Measurements from ENCODE around the gene NXPE1. TPM values are rescaled to one million over a fixed set of nuclear protein-coding genes. Genes with fewer than 3 reads are reported as not detected.

Gene NXPE1
- total RNA-seq, 2 experiments from 2014 or later = not detected

GRCh38 chr11:114594703-114595102 lies 35.0 kb upstream of the NXPE1 start:
- H3K36me3 Mint-ChIP-seq = no peaks in the 10 kb centered on the region
- H3K4me3 Mint-ChIP-seq = no peak overlapping the region
- peaks cover 2% of the 10 kb centered on the region for H3K27me3 Mint-ChIP-seq
- no peaks in the 10 kb centered on the region for H3K4me1 Mint-ChIP-seq
- DNase-seq (no peak), ATAC-seq (ENCODE audit: low read depth) (no peak)
- H3K27ac Mint-ChIP-seq = no peak overlapping the region
- POLR2A ChIA-PET = no interaction called here
- no peaks in the 10 kb centered on the region for H3K9me3 Mint-ChIP-seq

- H3K36me3 Mint-ChIP-seq = no peaks in the 10 kb centered on the region
- H3K4me1 Mint-ChIP-seq = no peaks in the 10 kb centered on the region
- DNase-seq (no peak), ATAC-seq (ENCODE audit: low read depth) (no peak)
- POLR2A ChIA-PET = no interaction called here
- H3K27ac Mint-ChIP-seq = no peak overlapping the region
- H3K4me3 Mint-ChIP-seq = no peak overlapping the region
- H3K9me3 Mint-ChIP-seq = peaks cover 16% of the 10 kb centered on the region
- no peaks in the 10 kb centered on the region for H3K27me3 Mint-ChIP-seq
Observed at GRCh38 chr11:114587398-114587953, 27.8 kb upstream of the NXPE1 start.

GRCh38 chr11:114586797-114587196 lies 27.1 kb upstream of the NXPE1 start:
- Mint-ChIP-seq H3K4me1 (no peaks in the 10 kb centered on the region), H3K27me3 (no peaks in the 10 kb centered on the region), H3K36me3 (no peaks in the 10 kb centered on the region), H3K4me3 (no peak overlapping the region), H3K9me3 (peaks cover 16% of the 10 kb centered on the region), H3K27ac (no peak overlapping the region)
- ATAC-seq (ENCODE audit: low read depth) (no peak), DNase-seq (no peak)
- POLR2A ChIA-PET = no interaction called here

GRCh38 chr11:114571712-114572111 lies 12.0 kb upstream of the NXPE1 start:
- POLR2A ChIA-PET = no interaction called here
- DNase-seq (no peak), ATAC-seq (ENCODE audit: low read depth) (no peak)
- H3K4me3 Mint-ChIP-seq = no peak overlapping the region
- no peak overlapping the region for H3K27ac Mint-ChIP-seq
- H3K36me3 Mint-ChIP-seq = no peaks in the 10 kb centered on the region
- H3K27me3 Mint-ChIP-seq = no peaks in the 10 kb centered on the region
- no peaks in the 10 kb centered on the region for H3K4me1 Mint-ChIP-seq
- no peaks in the 10 kb centered on the region for H3K9me3 Mint-ChIP-seq

- Mint-ChIP-seq H3K9me3 (no peaks in the 10 kb centered on the region), H3K27ac (no peak overlapping the region), H3K4me1 (no peaks in the 10 kb centered on the region), H3K4me3 (no peak overlapping the region), H3K27me3 (no peaks in the 10 kb centered on the region), H3K36me3 (no peaks in the 10 kb centered on the region)
- DNase-seq (no peak), ATAC-seq (ENCODE audit: low read depth) (no peak)
- POLR2A ChIA-PET = no interaction called here
Observed at GRCh38 chr11:114569801-114570200, 10.1 kb upstream of the NXPE1 start.

- Mint-ChIP-seq H3K9me3 (no peaks in the 10 kb centered on the region), H3K36me3 (no peaks in the 10 kb centered on the region), H3K4me3 (no peak overlapping the region), H3K27ac (no peak overlapping the region), H3K27me3 (no peaks in the 10 kb centered on the region), H3K4me1 (no peaks in the 10 kb centered on the region)
- ATAC-seq (ENCODE audit: low read depth) = no peak
- POLR2A ChIA-PET = no interaction called here
- DNase-seq = no peak
Observed at GRCh38 chr11:114566276-114566675, 6.6 kb upstream of the NXPE1 start.

- H3K9me3 Mint-ChIP-seq = no peaks in the 10 kb centered on the region
- ATAC-seq (ENCODE audit: low read depth) (no peak), DNase-seq (no peak)
- H3K36me3 Mint-ChIP-seq = no peaks in the 10 kb centered on the region
- no peak overlapping the region for H3K4me3 Mint-ChIP-seq
- POLR2A ChIA-PET = no interaction called here
- H3K4me1 Mint-ChIP-seq = no peaks in the 10 kb centered on the region
- no peak overlapping the region for H3K27ac Mint-ChIP-seq
- H3K27me3 Mint-ChIP-seq = no peaks in the 10 kb centered on the region
Observed at GRCh38 chr11:114564831-114565230, 5.2 kb upstream of the NXPE1 start.

GRCh38 chr11:114563077-114563476 lies 3.4 kb upstream of the NXPE1 start:
- ATAC-seq (ENCODE audit: low read depth) (no peak), DNase-seq (no peak)
- POLR2A ChIA-PET = no interaction called here
- H3K4me3 Mint-ChIP-seq = no peak overlapping the region
- no peaks in the 10 kb centered on the region for H3K27me3 Mint-ChIP-seq
- H3K36me3 Mint-ChIP-seq = no peaks in the 10 kb centered on the region
- no peaks in the 10 kb centered on the region for H3K4me1 Mint-ChIP-seq
- H3K9me3 Mint-ChIP-seq = no peaks in the 10 kb centered on the region
- H3K27ac Mint-ChIP-seq = no peak overlapping the region

GRCh38 chr11:114562166-114562916 lies 2.7 kb upstream of the NXPE1 start:
- DNase-seq (no peak), ATAC-seq (ENCODE audit: low read depth) (no peak)
- Mint-ChIP-seq H3K27ac (no peak overlapping the region), H3K27me3 (no peaks in the 10 kb centered on the region), H3K4me1 (no peaks in the 10 kb centered on the region), H3K4me3 (no peak overlapping the region), H3K9me3 (no peaks in the 10 kb centered on the region), H3K36me3 (no peaks in the 10 kb centered on the region)
- POLR2A ChIA-PET = no interaction called here

- peaks cover 2% of the 10 kb centered on the region for H3K27me3 Mint-ChIP-seq
- H3K36me3 Mint-ChIP-seq = no peaks in the 10 kb centered on the region
- no peak overlapping the region for H3K4me3 Mint-ChIP-seq
- H3K27ac Mint-ChIP-seq = no peak overlapping the region
- no peaks in the 10 kb centered on the region for H3K9me3 Mint-ChIP-seq
- ATAC-seq (ENCODE audit: low read depth) = no peak
- H3K4me1 Mint-ChIP-seq = no peaks in the 10 kb centered on the region
- DNase-seq = no peak
- POLR2A ChIA-PET = no interaction called here
Observed at GRCh38 chr11:114556135-114556534, 3.5 kb downstream of the NXPE1 start.

- Mint-ChIP-seq H3K27me3 (peaks cover 11% of the 10 kb centered on the region), H3K4me3 (no peak overlapping the region), H3K4me1 (no peaks in the 10 kb centered on the region), H3K36me3 (no peaks in the 10 kb centered on the region), H3K27ac (no peak overlapping the region), H3K9me3 (no peaks in the 10 kb centered on the region)
- POLR2A ChIA-PET = no interaction called here
- ATAC-seq (ENCODE audit: low read depth) (no peak), DNase-seq (no peak)
Observed at GRCh38 chr11:114553642-114554041, 6.0 kb downstream of the NXPE1 start.

- H3K4me3 Mint-ChIP-seq = no peak overlapping the region
- DNase-seq = no peak
- H3K27ac Mint-ChIP-seq = no peak overlapping the region
- no peak for ATAC-seq (ENCODE audit: low read depth)
- H3K27me3 Mint-ChIP-seq = peaks cover 13% of the 10 kb centered on the region
- no peaks in the 10 kb centered on the region for H3K4me1 Mint-ChIP-seq
- H3K9me3 Mint-ChIP-seq = no peaks in the 10 kb centered on the region
- no peaks in the 10 kb centered on the region for H3K36me3 Mint-ChIP-seq
- POLR2A ChIA-PET = no interaction called here
Observed at GRCh38 chr11:114551060-114551459, 8.6 kb downstream of the NXPE1 start.

- H3K27me3 Mint-ChIP-seq = no peaks in the 10 kb centered on the region
- no peak overlapping the region for H3K4me3 Mint-ChIP-seq
- H3K27ac Mint-ChIP-seq = no peak overlapping the region
- POLR2A ChIA-PET = no interaction called here
- no peaks in the 10 kb centered on the region for H3K4me1 Mint-ChIP-seq
- H3K9me3 Mint-ChIP-seq = peaks cover 4% of the 10 kb centered on the region
- no peak for ATAC-seq (ENCODE audit: low read depth)
- DNase-seq = no peak
- H3K36me3 Mint-ChIP-seq = no peaks in the 10 kb centered on the region
Observed at GRCh38 chr11:114525682-114526081, 34.0 kb downstream of the NXPE1 start.

GRCh38 chr11:114524122-114524521 lies 35.6 kb downstream of the NXPE1 start:
- no peak for ATAC-seq (ENCODE audit: low read depth)
- DNase-seq = no peak
- H3K36me3 Mint-ChIP-seq = no peaks in the 10 kb centered on the region
- no peaks in the 10 kb centered on the region for H3K27me3 Mint-ChIP-seq
- POLR2A ChIA-PET = no interaction called here
- no peaks in the 10 kb centered on the region for H3K4me1 Mint-ChIP-seq
- no peak overlapping the region for H3K4me3 Mint-ChIP-seq
- H3K27ac Mint-ChIP-seq = no peak overlapping the region
- peaks cover 1% of the 10 kb centered on the region for H3K9me3 Mint-ChIP-seq

Data from activated naive CD8-positive, alpha-beta T cell treated with anti-CD3 and anti-CD28 coated beads, Interleukin-2, amount 10 ng/mL, durations not matched to agents 7 days and 5 days (primary cell).